A549 (cell line): ENCODE measurements around the gene TDRD12. TPM values are rescaled to one million over a fixed set of nuclear protein-coding genes. Genes with fewer than 3 reads are reported as not detected.

Experiments used
- ATAC-seq, 2 experiments: fragments of 200-7000 bp in 1 of 2; fragments of >200 bp in 1 of 2; cut with Nextera tagmentation in 1 of 2; cut with Tn5 transposase in 1 of 2; 3 replicates each; pipeline versions ENCODE4 v1.8.0 to v1.9.1; 2018 to 2020; ENCODE audit warnings: mild to moderate bottlenecking in 1 of 2, moderate library complexity in 1 of 2
- CTCF ChIA-PET: fragments of 300-600 bp; sonication (Branson Sonifier 250); formaldehyde crosslinking; extraction: SDS; loops from one replicate; lab custom pipeline; 2021; ENCODE audit warnings: antibody characterized with exemption, inconsistent platforms; lab: Yijun Ruan, JAX
- POLR2A ChIA-PET: fragments of 350-600 bp; formaldehyde crosslinking; extraction: SDS; loops from one replicate; lab custom pipeline; 2021; ENCODE audit warnings: antibody characterized with exemption, inconsistent platforms; lab: Yijun Ruan, JAX
- DNase-seq, 2 experiments: peaks; one replicate each; pipeline versions ENCODE4 v3.0.0 to v3.0.0-alpha.2; 2011 to 2016; ENCODE audit warnings: low read depth in 1 of 2, low spot score in 1 of 2
- FAIRE-seq: peaks from 2 replicates; lab custom pipeline; 2011; peaks lifted over from hg19 to GRCh38; lab: Jason Lieb, UNC
- H3K27ac ChIP-seq, 2 experiments: fragments of >200 bp; sonication (Bioruptor Twin); formaldehyde crosslinking; 3 replicates each; pipeline ENCODE4 v1.5.1; 2016 to 2017
- H3K4me1 ChIP-seq: fragments of >200 bp; sonication (Bioruptor Twin); formaldehyde crosslinking; 3 replicates; pipeline ENCODE4 v1.6.1; 2016
- H3K4me2 ChIP-seq: fragments of >200 bp; sonication (Bioruptor Twin); formaldehyde crosslinking; 3 replicates; pipeline ENCODE4 v1.6.1; 2016
- H3K4me3 ChIP-seq: fragments of >200 bp; sonication (Bioruptor Twin); formaldehyde crosslinking; 3 replicates; pipeline ENCODE4 v1.5.1; 2016
- H3K9me3 ChIP-seq: fragments of >200 bp; sonication (Bioruptor Twin); formaldehyde crosslinking; 3 replicates; pipeline ENCODE4 v1.6.1; 2016
- BCL3 ChIP-seq: fragments of >200 bp; sonication (Bioruptor Twin); formaldehyde crosslinking; IDR thresholded peaks from 3 replicates; pipeline ENCODE4 v1.6.1; 2016
- CHD2 ChIP-seq: fragments of 150-350 bp; IDR thresholded peaks from 2 replicates; pipeline ENCODE4 v1.6.1; 2014; ENCODE audit warnings: low read length; ENCODE audit not compliant: partially characterized antibody
- CHD4 ChIP-seq: fragments of 200-600 bp; sonication (generic); IDR thresholded peaks from 2 replicates; pipeline ENCODE4 v1.6.1; 2016; ENCODE audit warnings: antibody characterized with exemption, mild to moderate bottlenecking, borderline replicate concordance
- FOSL2 ChIP-seq, 2 experiments: fragments of 450-650 bp in 1 of 2; fragments of >200 bp in 1 of 2; sonication (Bioruptor Twin) in 1 of 2; formaldehyde crosslinking; IDR thresholded peaks; 2 replicates each; pipeline versions ENCODE4 v1.5.0 to v1.6.1; 2016 to 2020; ENCODE audit warnings: mild to moderate bottlenecking in 1 of 2, moderate library complexity in 1 of 2
- FOXS1 ChIP-seq: fragments of 250-450 bp; sonication (Bioruptor Pico); IDR thresholded peaks from 2 replicates; pipeline ENCODE4 v1.5.0; 2020; ENCODE audit warnings: mild to moderate bottlenecking, moderate library complexity
- HDAC2 ChIP-seq: fragments of 200-600 bp; sonication (generic); IDR thresholded peaks from 2 replicates; pipeline ENCODE4 v1.6.1; 2016
- HOXB13 ChIP-seq: fragments of 250-450 bp; sonication (Bioruptor Pico); IDR thresholded peaks from 2 replicates; pipeline ENCODE4 v1.5.0; 2020; ENCODE audit warnings: low read depth, mild to moderate bottlenecking, moderate library complexity
- HOXB5 ChIP-seq: fragments of 250-450 bp; sonication (Bioruptor Pico); IDR thresholded peaks from 2 replicates; pipeline ENCODE4 v1.5.0; 2020; ENCODE audit warnings: mild to moderate bottlenecking, moderate library complexity
- JUNB ChIP-seq: fragments of >200 bp; sonication (Bioruptor Twin); formaldehyde crosslinking; IDR thresholded peaks from 2 replicates; pipeline ENCODE4 v1.6.1; 2016
- KDM1A ChIP-seq: fragments of 200-600 bp; sonication (generic); IDR thresholded peaks from 2 replicates; pipeline ENCODE4 v1.6.1; 2016; ENCODE audit warnings: low read depth, mild to moderate bottlenecking
- MAX ChIP-seq: IDR thresholded peaks from 2 replicates; pipeline ENCODE4 v1.6.1; 2012
- MAZ ChIP-seq: fragments of 150-350 bp; IDR thresholded peaks from 2 replicates; pipeline ENCODE4 v1.6.1; 2014; ENCODE audit warnings: antibody characterized with exemption, low read depth, low read length, borderline replicate concordance
- NR3C1 ChIP-seq: fragments of >200 bp; sonication (Bioruptor Twin); formaldehyde crosslinking; IDR thresholded peaks from 3 replicates; pipeline ENCODE4 v1.6.1; 2017
- POLR2AphosphoS2 ChIP-seq: conservative IDR thresholded peaks from 2 replicates; pipeline ENCODE4 v1.6.1; 2012; ENCODE audit warnings: low read length, improper control_type of control experiment, inconsistent platforms
- RAD21 ChIP-seq, 2 experiments: fragments of >200 bp in 1 of 2; sonication (Bioruptor Twin) in 1 of 2; formaldehyde crosslinking in 1 of 2; IDR thresholded peaks in 1 of 2; conservative IDR thresholded peaks in 1 of 2; 2 replicates in 1 of 2; 3 replicates in 1 of 2; pipeline ENCODE4 v1.6.1; 2012 to 2018; ENCODE audit warnings: inconsistent platforms in 1 of 2
- RNF2 ChIP-seq: fragments of 200-600 bp; sonication (generic); IDR thresholded peaks from 2 replicates; pipeline ENCODE4 v1.6.1; 2016; ENCODE audit warnings: low read depth, mild to moderate bottlenecking, antibody characterized with exemption, moderate library complexity, borderline replicate concordance
- TP53 ChIP-seq: fragments of 250-450 bp; sonication (Bioruptor Pico); IDR thresholded peaks from 2 replicates; pipeline ENCODE4 v1.5.0; 2021; ENCODE audit warnings: mild to moderate bottlenecking, moderate library complexity
- ZNF302 ChIP-seq: fragments of 250-450 bp; sonication (Bioruptor Pico); IDR thresholded peaks from 2 replicates; pipeline ENCODE4 v1.9.0; 2021; ENCODE audit warnings: inconsistent platforms, mild to moderate bottlenecking, moderate library complexity
- WGBS: methylation state at CpG from one replicate; pipeline ENCODE4 v1.1.6; 2017; ENCODE audit errors: missing lambda C conversion rate; 5-methylcytosine and 5-hydroxymethylcytosine counted together
- polyA plus RNA-seq, 4 experiments: library from polyadenylated mRNA; depleted of rRNA in 3 of 4; stranded (reverse); fragments of >200 nt; fragmentation: RNase III in 1 of 4; extraction: RNeasy Plus Mini Kit Qiagen cat#74134 plus additional on column Dnase treatment in 1 of 4; gene quantifications; 2 replicates in 3 of 4; 3 replicates in 1 of 4; pipeline ENCODE4 v1.2.3, GENCODE V29; 2011 to 2017
- TF ChIP-seq, protein P1 (sequence below): fragments of >200 bp; sonication (Bioruptor Twin); formaldehyde crosslinking; IDR thresholded peaks from 3 replicates; pipeline ENCODE4 v1.5.1; 2016
- TF ChIP-seq, protein P2 (sequence below): IDR thresholded peaks from 2 replicates; pipeline ENCODE4 v1.6.1; 2012

The TDRD12 gene
- polyA plus RNA-seq, 2 of the 4 experiments (the other 2 are of a cell fraction): 0.19 to 0.53 TPM

GRCh38 chr19:32748497-32748896 lies 28.9 kb downstream of the TDRD12 start:
- Histone ChIP-seq H3K4me1 (no peaks in the 10 kb centered on the region), H3K27ac (no peak overlapping the region), H3K4me2 (no peak overlapping the region), H3K4me3 (no peak overlapping the region), H3K9me3 (no peaks in the 10 kb centered on the region)
- CTCF ChIA-PET: interaction anchor here (0.7 to 1.8 kb wide), 9 partner anchors 8 to 200 kb away, joined by 3 to 4 read pairs (median 3); no protein-coding TSS in a partner anchor
- POLR2A ChIA-PET: no interaction called here
- TF ChIP-seq, protein P1, sequence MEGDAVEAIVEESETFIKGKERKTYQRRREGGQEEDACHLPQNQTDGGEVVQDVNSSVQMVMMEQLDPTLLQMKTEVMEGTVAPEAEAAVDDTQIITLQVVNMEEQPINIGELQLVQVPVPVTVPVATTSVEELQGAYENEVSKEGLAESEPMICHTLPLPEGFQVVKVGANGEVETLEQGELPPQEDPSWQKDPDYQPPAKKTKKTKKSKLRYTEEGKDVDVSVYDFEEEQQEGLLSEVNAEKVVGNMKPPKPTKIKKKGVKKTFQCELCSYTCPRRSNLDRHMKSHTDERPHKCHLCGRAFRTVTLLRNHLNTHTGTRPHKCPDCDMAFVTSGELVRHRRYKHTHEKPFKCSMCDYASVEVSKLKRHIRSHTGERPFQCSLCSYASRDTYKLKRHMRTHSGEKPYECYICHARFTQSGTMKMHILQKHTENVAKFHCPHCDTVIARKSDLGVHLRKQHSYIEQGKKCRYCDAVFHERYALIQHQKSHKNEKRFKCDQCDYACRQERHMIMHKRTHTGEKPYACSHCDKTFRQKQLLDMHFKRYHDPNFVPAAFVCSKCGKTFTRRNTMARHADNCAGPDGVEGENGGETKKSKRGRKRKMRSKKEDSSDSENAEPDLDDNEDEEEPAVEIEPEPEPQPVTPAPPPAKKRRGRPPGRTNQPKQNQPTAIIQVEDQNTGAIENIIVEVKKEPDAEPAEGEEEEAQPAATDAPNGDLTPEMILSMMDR: peak; percentile 29; the same call in 2 of the 3 replicates
- TF ChIP-seq HDAC2: no peak
- peak in 1 of 2 experiments; percentile 41; a peak in 1 of 5 replicates for TF ChIP-seq RAD21 (conservative IDR thresholded peaks at IDR 0.05 in 1 of 2, IDR thresholded peaks at IDR 0.05 in 1 of 2)
- WGBS: 70% methylated on average over 5 of the region's 5 CpGs
- FAIRE-seq: peak; percentile 87
- peak; percentile 36 to 51 for DNase-seq
- ATAC-seq: peak; percentile 65 to 86

- POLR2A ChIA-PET: no interaction called here
- Histone ChIP-seq H3K4me1 (no peaks in the 10 kb centered on the region), H3K4me3 (no peak overlapping the region), H3K4me2 (no peak overlapping the region), H3K27ac (no peak overlapping the region), H3K9me3 (no peaks in the 10 kb centered on the region)
- no peak for DNase-seq
- FAIRE-seq: no peak
- TF ChIP-seq RNF2: no peak
- TF ChIP-seq TP53 (CRISPR knock-in tag): no peak
- TF ChIP-seq BCL3: no peak
- TF ChIP-seq, protein P1: no peak
- TF ChIP-seq CHD4: no peak
- TF ChIP-seq HOXB5: no peak
- no peak for TF ChIP-seq JUNB
- TF ChIP-seq ZNF302: no peak
- TF ChIP-seq FOXS1 (CRISPR knock-in tag): no peak
- TF ChIP-seq MAX: no peak
- no peak for TF ChIP-seq MAZ
- TF ChIP-seq POLR2AphosphoS2: no peak
- CTCF ChIA-PET: interaction anchor here (0.7 to 1.8 kb wide), 7 partner anchors 8 to 72 kb away, joined by 3 to 4 read pairs (median 3); no protein-coding TSS in a partner anchor
- 69% methylated on average over 3 of the region's 3 CpGs for WGBS
- ATAC-seq: 0 out of 6 replicates have a peak, but pooled peaks of 1 of the 2 experiments have one; percentile 12
Measured at GRCh38 chr19:32748948-32749347, 29.4 kb downstream of the TDRD12 start.

GRCh38 chr19:32749361-32749760 lies 29.8 kb downstream of the TDRD12 start:
- Histone ChIP-seq H3K4me2 (no peak overlapping the region), H3K4me3 (no peak overlapping the region), H3K27ac (no peak overlapping the region), H3K4me1 (no peaks in the 10 kb centered on the region), H3K9me3 (no peaks in the 10 kb centered on the region)
- no peak for ATAC-seq
- FAIRE-seq: no peak
- 43% methylated on average over 6 of the region's 6 CpGs for WGBS
- TF ChIP-seq HOXB13 (CRISPR knock-in tag) (no peak), CHD4 (no peak), FOSL2 (IDR thresholded peaks at IDR 0.05) (no peak), FOSL2 (CRISPR knock-in tag; IDR thresholded peaks at IDR 0.05) (no peak), CHD2 (no peak), NR3C1 (no peak), KDM1A (no peak), BCL3 (no peak), MAX (no peak)
- TF ChIP-seq, protein P2, sequence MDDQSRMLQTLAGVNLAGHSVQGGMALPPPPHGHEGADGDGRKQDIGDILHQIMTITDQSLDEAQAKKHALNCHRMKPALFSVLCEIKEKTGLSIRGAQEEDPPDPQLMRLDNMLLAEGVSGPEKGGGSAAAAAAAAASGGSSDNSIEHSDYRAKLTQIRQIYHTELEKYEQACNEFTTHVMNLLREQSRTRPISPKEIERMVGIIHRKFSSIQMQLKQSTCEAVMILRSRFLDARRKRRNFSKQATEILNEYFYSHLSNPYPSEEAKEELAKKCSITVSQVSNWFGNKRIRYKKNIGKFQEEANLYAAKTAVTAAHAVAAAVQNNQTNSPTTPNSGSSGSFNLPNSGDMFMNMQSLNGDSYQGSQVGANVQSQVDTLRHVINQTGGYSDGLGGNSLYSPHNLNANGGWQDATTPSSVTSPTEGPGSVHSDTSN: no peak
- ChIA-PET CTCF (interaction anchor here (1.7 kb wide), 1 partner anchor 14 kb away, joined by 4 read pairs; no protein-coding TSS in a partner anchor), POLR2A (no interaction called here)
- no peak for DNase-seq
